H9 (cell line): ENCODE data around the gene RASSF8. TPM values are rescaled to one million over a fixed set of nuclear protein-coding genes. Genes with fewer than 3 reads are reported as not detected.

ENCODE experiments used
- DNase-seq: peaks from one replicate; pipeline ENCODE4 v3.0.0-alpha.2; 2017
- H2AFZ ChIP-seq: one replicate; pipeline ENCODE4 v1.6.1; 2013; ENCODE audit warnings: mild to moderate bottlenecking, low read length, control low read depth, moderate library complexity
- H2AK5ac ChIP-seq: 2 replicates; pipeline ENCODE4 v1.6.1; 2013; ENCODE audit warnings: low read length, control low read depth, mixed read lengths; ENCODE audit not compliant: insufficient read length
- H2BK120ac ChIP-seq: one replicate; pipeline ENCODE4 v1.6.1; 2013; ENCODE audit warnings: low read depth, mild to moderate bottlenecking, low read length, control low read depth, inconsistent platforms; ENCODE audit not compliant: poor library complexity, severe bottlenecking
- H2BK12ac ChIP-seq: 2 replicates; pipeline ENCODE4 v1.6.1; 2013; ENCODE audit warnings: low read length, control low read depth, mixed read lengths, low read depth; ENCODE audit not compliant: insufficient read length
- H2BK15ac ChIP-seq: 2 replicates; pipeline ENCODE4 v1.6.1; 2013; ENCODE audit warnings: low read depth, low read length, control low read depth
- H2BK20ac ChIP-seq: one replicate; pipeline ENCODE4 v1.6.1; 2013; ENCODE audit warnings: low read depth, mild to moderate bottlenecking, low read length, control low read depth, inconsistent platforms; ENCODE audit not compliant: poor library complexity, severe bottlenecking
- H2BK5ac ChIP-seq: 2 replicates; pipeline ENCODE4 v1.6.1; 2013; ENCODE audit warnings: low read length, control low read depth, mixed read lengths; ENCODE audit not compliant: insufficient read length
- H3K14ac ChIP-seq: 2 replicates; pipeline ENCODE4 v1.6.1; 2013; ENCODE audit warnings: low read length, control low read depth; ENCODE audit not compliant: insufficient read depth
- H3K18ac ChIP-seq: 2 replicates; pipeline ENCODE4 v1.6.1; 2013; ENCODE audit warnings: low read depth, mild to moderate bottlenecking, mixed read lengths, low read length, control low read depth; ENCODE audit not compliant: insufficient read length
- H3K23ac ChIP-seq: 2 replicates; pipeline ENCODE4 v1.6.1; 2013; ENCODE audit warnings: low read length, control low read depth, mixed read lengths, low read depth; ENCODE audit not compliant: insufficient read length
- H3K23me2 ChIP-seq: 2 replicates; pipeline ENCODE4 v1.6.1; 2013; ENCODE audit warnings: low read depth, mild to moderate bottlenecking, mixed read lengths, low read length, control low read depth; ENCODE audit not compliant: insufficient read length, poor library complexity, severe bottlenecking
- H3K27ac ChIP-seq: 2 replicates; pipeline ENCODE4 v1.5.1; 2013; ENCODE audit warnings: low read length, control low read depth, mixed read lengths, low read depth; ENCODE audit not compliant: insufficient read length
- H3K27me3 ChIP-seq: 2 replicates; pipeline ENCODE4 v1.6.1; 2013; ENCODE audit warnings: low read length, control low read depth, inconsistent platforms; ENCODE audit not compliant: insufficient read depth
- H3K4ac ChIP-seq: 2 replicates; pipeline ENCODE4 v1.6.1; 2013; ENCODE audit warnings: low read depth, mild to moderate bottlenecking, control low read depth, inconsistent platforms, low read length, moderate library complexity
- H3K4me1 ChIP-seq: 2 replicates; pipeline ENCODE4 v1.6.1; 2013; ENCODE audit warnings: low read length, control low read depth, inconsistent platforms; ENCODE audit not compliant: insufficient read depth
- H3K4me2 ChIP-seq: 2 replicates; pipeline ENCODE4 v1.6.1; 2013; ENCODE audit warnings: low read length, control low read depth, mixed read lengths; ENCODE audit not compliant: insufficient read length, insufficient read depth
- H3K56ac ChIP-seq: 2 replicates; pipeline ENCODE4 v1.6.1; 2013; ENCODE audit warnings: low read depth, mild to moderate bottlenecking, mixed read lengths, low read length, control low read depth; ENCODE audit not compliant: insufficient read length
- H3K79me1 ChIP-seq: 2 replicates; pipeline ENCODE4 v1.6.1; 2013; ENCODE audit warnings: low read depth, mild to moderate bottlenecking, moderate library complexity, low read length, control low read depth, inconsistent platforms; ENCODE audit not compliant: insufficient read depth, poor library complexity, severe bottlenecking
- H3K79me2 ChIP-seq: 2 replicates; pipeline ENCODE4 v1.6.1; 2013; ENCODE audit warnings: low read length, control low read depth, inconsistent platforms; ENCODE audit not compliant: insufficient read depth
- H3K9ac ChIP-seq: 2 replicates; pipeline ENCODE4 v1.6.1; 2013; ENCODE audit warnings: low read length, control low read depth, mixed read lengths; ENCODE audit not compliant: insufficient read length; ENCODE audit errors: extremely low read depth
- H3K9me3 ChIP-seq: one replicate; pipeline ENCODE4 v1.6.1; 2013; ENCODE audit warnings: low read depth, low read length, inconsistent platforms; ENCODE audit not compliant: control insufficient read depth
- H3T11ph ChIP-seq: one replicate; pipeline ENCODE4 v1.6.1; 2013; ENCODE audit warnings: mild to moderate bottlenecking, low read length, control low read depth, inconsistent platforms
- H4K20me1 ChIP-seq: one replicate; pipeline ENCODE4 v1.6.1; 2013; ENCODE audit not compliant: control insufficient read depth, insufficient read length, insufficient read depth
- H4K5ac ChIP-seq: 2 replicates; pipeline ENCODE4 v1.6.1; 2013; ENCODE audit warnings: low read depth, mild to moderate bottlenecking, mixed read lengths, low read length, control low read depth; ENCODE audit not compliant: insufficient read length
- H4K8ac ChIP-seq: replicated peaks from 2 replicates; pipeline ENCODE4 v1.6.1; 2013; ENCODE audit warnings: low read length, control low read depth, mixed read lengths, low read depth; ENCODE audit not compliant: insufficient read length
- H4K91ac ChIP-seq: 2 replicates; pipeline ENCODE4 v1.6.1; 2013; ENCODE audit warnings: low read depth, mild to moderate bottlenecking, moderate library complexity, mixed read lengths, low read length, control low read depth; ENCODE audit not compliant: insufficient read length
- H3K27ac Mint-ChIP-seq, 3 experiments: 2 replicates in 2 of 3; 3 replicates in 1 of 3; pipeline ENCODE4 v1.8.0; 2020 to 2021; ENCODE audit warnings: mixed read lengths in 3 of 3, mild to moderate bottlenecking in 1 of 3, moderate library complexity in 1 of 3
- H3K27me3 Mint-ChIP-seq: 2 replicates; pipeline ENCODE4 v1.8.0; 2021; ENCODE audit warnings: low read depth, mild to moderate bottlenecking, moderate library complexity, mixed read lengths
- H3K36me3 Mint-ChIP-seq, 3 experiments: 2 replicates in 2 of 3; 3 replicates in 1 of 3; pipeline ENCODE4 v1.8.0; 2020 to 2021; ENCODE audit warnings: low read depth in 3 of 3, mixed read lengths in 3 of 3; ENCODE audit not compliant: insufficient read depth in 1 of 3
- H3K4me1 Mint-ChIP-seq, 2 experiments: 2 replicates each; pipeline ENCODE4 v1.8.0; 2020; ENCODE audit warnings: mixed read lengths in 2 of 2
- H3K4me3 Mint-ChIP-seq, 2 experiments: 2 replicates in 1 of 2; 3 replicates in 1 of 2; pipeline ENCODE4 v1.8.0; 2020 to 2021; ENCODE audit warnings: mild to moderate bottlenecking in 2 of 2, mixed read lengths in 2 of 2, moderate library complexity in 1 of 2
- H3K9me3 Mint-ChIP-seq, 2 experiments: 2 replicates in 1 of 2; 3 replicates in 1 of 2; pipeline ENCODE4 v1.8.0; 2020; ENCODE audit warnings: mild to moderate bottlenecking in 2 of 2, mixed read lengths in 2 of 2, moderate library complexity in 1 of 2
- CTCF ChIP-seq: fragments of 200-600 bp; sonication (generic); conservative IDR thresholded peaks from 3 replicates; pipeline ENCODE4 v1.8.0; 2021; ENCODE audit warnings: antibody characterized with exemption, mild to moderate bottlenecking
- WGBS: extraction: QIAGEN DNeasy Blood & Tissue Kit; methylation state at CpG from one replicate; pipeline ENCODE4 v1.1.7; 2013; ENCODE audit warnings: missing lambda C conversion rate, low lambda C conversion rate, mixed read lengths; ENCODE audit not compliant: insufficient read length; ENCODE audit errors: extremely low coverage; 5-methylcytosine and 5-hydroxymethylcytosine counted together
- total RNA-seq: library from RNA; stranded (reverse); gene quantifications from 2 replicates; pipeline ENCODE4 v1.2.1, GENCODE V29; 2021

Gene RASSF8
- total RNA-seq, 1 experiment from 2014 or later = 38.8 TPM

DNA sequence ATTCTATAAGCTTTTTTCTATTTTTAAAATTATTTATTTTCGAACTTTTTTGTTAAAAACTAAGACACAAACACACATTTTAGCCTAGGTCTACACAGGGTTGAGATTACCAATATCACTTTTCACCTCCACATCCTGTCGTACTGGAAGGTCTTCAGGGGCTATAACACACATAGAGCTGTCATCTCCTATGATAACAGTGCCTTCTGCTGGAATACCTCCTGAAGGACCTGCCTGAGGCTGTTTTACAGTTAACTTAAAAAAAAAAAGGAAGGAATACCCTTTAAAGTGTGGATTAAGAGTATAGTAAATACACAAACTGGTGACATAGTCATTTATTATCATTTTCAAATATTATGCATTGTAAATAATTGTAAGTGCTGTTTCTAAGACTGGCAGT is 43.0 kb downstream of the RASSF8 start:
- no peak overlapping the region for H4K91ac ChIP-seq
- peak; percentile 39; the same call in 2 of the 3 replicates for TF ChIP-seq CTCF
- no peaks in the 10 kb centered on the region for H3K27me3 Mint-ChIP-seq

More for the DNA sequence above, 43.0 kb downstream of the RASSF8 start:
- H2AK5ac ChIP-seq = no peak overlapping the region
- no peak overlapping the region for H2BK12ac ChIP-seq
- no peaks in the 10 kb centered on the region for H4K20me1 ChIP-seq
- no peak overlapping the region for H3K27ac ChIP-seq
- no peak overlapping the region for H3T11ph ChIP-seq
- no peaks in the 10 kb centered on the region for H3K79me1 ChIP-seq
- H3K56ac ChIP-seq = no peak overlapping the region
- Mint-ChIP-seq H3K4me1 (peaks cover 23 to 26% of the 10 kb centered on the region in 2 experiments), H3K9me3 (peaks cover 2 to 8% of the 10 kb centered on the region in 2 experiments; a peak in 3 of 5 replicates), H3K27ac (no peak overlapping the region), H3K36me3 (peaks cover 4 to 9% (median 6%) of the 10 kb centered on the region in 3 experiments), H3K4me3 (no peak overlapping the region)
- H3K18ac ChIP-seq = no peak overlapping the region
- no peaks in the 10 kb centered on the region for H3K23me2 ChIP-seq
- H3K9me3 ChIP-seq = no peaks in the 10 kb centered on the region
- H2BK5ac ChIP-seq = no peak overlapping the region
- H3K14ac ChIP-seq = no peak overlapping the region
- H3K9ac ChIP-seq = no peak overlapping the region
- peak overlapping the region; percentile 43 for H4K8ac ChIP-seq
- no peak overlapping the region for H4K5ac ChIP-seq
- H3K23ac ChIP-seq = no peak overlapping the region
- no peak overlapping the region for H3K4me2 ChIP-seq
- WGBS = no CpG with 5 or more reads among the region's 2 CpGs
- peaks cover 2% of the 10 kb centered on the region; the same call in 1 of the 2 replicates for H3K79me2 ChIP-seq
- no peak for DNase-seq
- no peak overlapping the region for H2BK120ac ChIP-seq
- no peak overlapping the region for H3K4ac ChIP-seq
- no peaks in the 10 kb centered on the region for H3K27me3 ChIP-seq
- H2BK20ac ChIP-seq = no peak overlapping the region
- H3K4me1 ChIP-seq = no peaks in the 10 kb centered on the region
- H2BK15ac ChIP-seq = no peak overlapping the region
- H2AFZ ChIP-seq = no peak overlapping the region
